OCI-LY7 (cell line): ENCODE measurements around the gene TCF12.

Source experiments
- EZH2phosphoT487 ChIP-seq: fragments of 200-600 bp; sonication (generic); IDR thresholded peaks from 2 replicates; pipeline ENCODE4 v1.6.1; 2018; ENCODE audit warnings: low read depth, borderline replicate concordance, mild to moderate bottlenecking, mixed run types, antibody characterized with exemption, low read length, moderate library complexity, mixed read lengths
- TF ChIP-seq, protein P1 (sequence below): fragments of 200-600 bp; sonication (generic); conservative IDR thresholded peaks from 2 replicates; pipeline ENCODE4 v1.5.1; 2014; ENCODE audit warnings: mild to moderate bottlenecking, antibody characterized with exemption, low read length, moderate library complexity, mixed read lengths

DNA sequence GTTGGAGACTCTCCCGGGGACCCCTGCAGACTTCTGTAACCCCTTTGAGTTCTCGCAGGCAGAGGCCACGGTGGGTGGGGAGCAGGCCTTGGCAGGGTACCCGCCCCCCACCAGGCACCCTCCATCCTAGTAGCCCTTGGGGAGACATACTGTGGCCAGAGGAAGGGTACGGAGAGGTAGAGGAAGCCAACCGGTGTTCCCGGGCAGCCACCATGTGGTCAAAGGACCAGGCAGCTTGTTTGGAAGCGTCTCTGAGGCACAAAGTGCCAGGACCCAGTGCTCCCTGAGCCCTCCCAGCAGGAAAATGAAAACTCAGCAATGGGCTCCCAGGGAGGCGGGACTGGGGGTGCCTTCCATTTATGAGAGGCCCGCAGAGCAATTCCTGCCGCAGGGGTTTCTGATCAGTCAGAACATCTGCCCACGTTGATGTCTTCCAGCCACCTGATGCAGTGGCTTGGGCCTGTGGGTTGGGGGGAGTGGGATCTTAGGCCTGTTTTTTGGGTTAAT is 404.9 kb downstream of the TCF12 start:
- TF ChIP-seq, protein P1, sequence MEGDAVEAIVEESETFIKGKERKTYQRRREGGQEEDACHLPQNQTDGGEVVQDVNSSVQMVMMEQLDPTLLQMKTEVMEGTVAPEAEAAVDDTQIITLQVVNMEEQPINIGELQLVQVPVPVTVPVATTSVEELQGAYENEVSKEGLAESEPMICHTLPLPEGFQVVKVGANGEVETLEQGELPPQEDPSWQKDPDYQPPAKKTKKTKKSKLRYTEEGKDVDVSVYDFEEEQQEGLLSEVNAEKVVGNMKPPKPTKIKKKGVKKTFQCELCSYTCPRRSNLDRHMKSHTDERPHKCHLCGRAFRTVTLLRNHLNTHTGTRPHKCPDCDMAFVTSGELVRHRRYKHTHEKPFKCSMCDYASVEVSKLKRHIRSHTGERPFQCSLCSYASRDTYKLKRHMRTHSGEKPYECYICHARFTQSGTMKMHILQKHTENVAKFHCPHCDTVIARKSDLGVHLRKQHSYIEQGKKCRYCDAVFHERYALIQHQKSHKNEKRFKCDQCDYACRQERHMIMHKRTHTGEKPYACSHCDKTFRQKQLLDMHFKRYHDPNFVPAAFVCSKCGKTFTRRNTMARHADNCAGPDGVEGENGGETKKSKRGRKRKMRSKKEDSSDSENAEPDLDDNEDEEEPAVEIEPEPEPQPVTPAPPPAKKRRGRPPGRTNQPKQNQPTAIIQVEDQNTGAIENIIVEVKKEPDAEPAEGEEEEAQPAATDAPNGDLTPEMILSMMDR = no peak
- TF ChIP-seq EZH2phosphoT487 = no peak
